Spleen (tissue), 7 donors: ENCODE data around the gene EXOC4.

Source experiments
- CTCF ChIP-seq, 11 experiments: fragments of 200-600 bp in 7 of 11; fragments of 450-650 bp in 4 of 11; sonication (generic) in 4 of 11; IDR thresholded peaks in 8 of 11; conservative IDR thresholded peaks in 3 of 11; 1 replicate in 7 of 11; 2 replicates in 4 of 11; pipeline versions ENCODE4 v1.4.0 to v1.8.0; 2016 to 2021; ENCODE audit warnings: antibody characterized with exemption in 11 of 11, inconsistent platforms in 4 of 11, mild to moderate bottlenecking in 1 of 11
- POLR2AphosphoS5 ChIP-seq, 3 donors: sonication (generic); formaldehyde crosslinking; IDR thresholded peaks; one replicate each; pipeline ENCODE4 v1.5.1; 2017; ENCODE audit warnings: antibody characterized with exemption in 3 of 3
- donor health status: DM: no; HTN: no; CAD: no; lungs with moderate emphysema.
- donor health status: DM: no; HTN: no; CAD: no.
- donor health status: DM: no; HTN: no; CAD: no.

GRCh38 chr7:133299676-133300075 lies 46.8 kb downstream of the EXOC4 start:
- TF ChIP-seq POLR2AphosphoS5 (IDR thresholded peaks at IDR 0.05) (no peak), CTCF (IDR thresholded peaks at IDR 0.05 in 8 of 11, conservative IDR thresholded peaks at IDR 0.05 in 3 of 11) (no peak)
